HEK293 (cell line): ENCODE results near the gene UTP14C.

Source experiments
- CTCF ChIA-PET: fragments of 350-600 bp; formaldehyde crosslinking; extraction: SDS; loops from one replicate; lab custom pipeline; 2021; ENCODE audit warnings: antibody characterized with exemption; lab: Yijun Ruan, JAX
- POLR2A ChIA-PET: fragments of 300-600 bp; formaldehyde crosslinking; extraction: SDS; loops from one replicate; lab custom pipeline; 2020; ENCODE audit warnings: antibody characterized with exemption, inconsistent platforms; lab: Yijun Ruan, JAX
- H3K27ac ChIP-seq: fragments of 200-500 bp; sonication (Bioruptor generic); 2 replicates; pipeline ENCODE4 v1.5.1; 2014; ENCODE audit warnings: low read depth, low read length, control low read depth, inconsistent platforms; ENCODE audit errors: extremely low read depth
- H3K36me3 ChIP-seq, 2 experiments: fragments of 200-500 bp in 1 of 2; sonication (Bioruptor generic) in 1 of 2; 1 replicate in 1 of 2; 2 replicates in 1 of 2; pipeline ENCODE4 v1.5.1; 2014 to 2017; ENCODE audit warnings: inconsistent platforms in 2 of 2, low read length in 2 of 2; ENCODE audit not compliant: control insufficient read depth in 2 of 2, insufficient read depth in 1 of 2
- H3K4me1 ChIP-seq: fragments of 200-500 bp; sonication (Bioruptor generic); 2 replicates; pipeline ENCODE4 v1.5.1; 2014; ENCODE audit warnings: mild to moderate bottlenecking, low read length, inconsistent platforms; ENCODE audit not compliant: control insufficient read depth, insufficient read depth
- H3K4me3 ChIP-seq: 2 replicates; pipeline ENCODE4 v1.5.1; 2011; ENCODE audit warnings: low read depth, mild to moderate bottlenecking, control low read depth, low read length, moderate library complexity
- H3K9me3 ChIP-seq: fragments of 200-500 bp; sonication (Bioruptor generic); 2 replicates; pipeline ENCODE4 v1.5.1; 2014; ENCODE audit warnings: low read depth, low read length, inconsistent platforms; ENCODE audit not compliant: control insufficient read depth, insufficient read depth
- GLIS2 ChIP-seq: fragments of 450-650 bp; formaldehyde crosslinking; IDR thresholded peaks from 2 replicates; pipeline ENCODE4 v1.5.1; 2016; ENCODE audit warnings: missing biosample characterization, missing genetic modification characterization
- SETDB1 ChIP-seq: IDR thresholded peaks from one replicate; pipeline ENCODE4 v1.6.1; 2017; ENCODE audit warnings: mild to moderate bottlenecking, low read length, moderate library complexity, mixed read lengths; ENCODE audit not compliant: insufficient read length
- ZBTB11 ChIP-seq: fragments of 450-650 bp; formaldehyde crosslinking; conservative IDR thresholded peaks from 2 replicates; pipeline ENCODE4 v1.5.1; 2016; ENCODE audit warnings: low read depth, missing biosample characterization, missing genetic modification characterization
- ZEB2 ChIP-seq: fragments of 450-650 bp; formaldehyde crosslinking; IDR thresholded peaks from 2 replicates; pipeline ENCODE4 v1.5.1; 2016; ENCODE audit warnings: missing biosample characterization, missing genetic modification characterization

Gene UTP14C

GRCh38 chr13:52070929-52071523 lies 46.5 kb downstream of the UTP14C start:
- Histone ChIP-seq H3K9me3 (no peaks in the 10 kb centered on the region), H3K4me1 (no peaks in the 10 kb centered on the region), H3K36me3 (no peaks in the 10 kb centered on the region), H3K4me3 (no peak overlapping the region), H3K27ac (no peak overlapping the region)
- ChIA-PET POLR2A (no interaction called here), CTCF (interaction anchor here (0.7 to 2.3 kb wide), 2 partner anchors 57 to 112 kb away, joined by 3 to 9 read pairs; no protein-coding TSS in a partner anchor)
- TF ChIP-seq GLIS2 (tag by site-specific recombination) (no peak), SETDB1 (peak; percentile 69), ZBTB11 (tag by site-specific recombination) (no peak), ZEB2 (tag by site-specific recombination) (no peak)
